Transverse colon (tissue), 3 donors: ENCODE data around the gene ARHGAP10.

Source experiments
- EP300 ChIP-seq: sonication (generic); formaldehyde crosslinking; IDR thresholded peaks from one replicate; pipeline ENCODE4 v1.6.1; 2017; ENCODE audit warnings: antibody characterized with exemption, low read depth
- POLR2A ChIP-seq: fragments of 450-650 bp; IDR thresholded peaks from one replicate; pipeline ENCODE4 v1.6.1; 2016; ENCODE audit warnings: antibody characterized with exemption, mild to moderate bottlenecking, moderate library complexity
- TF ChIP-seq, protein P1 (sequence below), 5 experiments: fragments of 200-600 bp in 3 of 5; fragments of 450-650 bp in 2 of 5; sonication (generic) in 3 of 5; IDR thresholded peaks; 1 replicate in 2 of 5; 2 replicates in 3 of 5; pipeline ENCODE4 v1.5.1; 2016 to 2017; ENCODE audit warnings: antibody characterized with exemption in 5 of 5, inconsistent platforms in 3 of 5, mild to moderate bottlenecking in 2 of 5, moderate library complexity in 1 of 5

DNA sequence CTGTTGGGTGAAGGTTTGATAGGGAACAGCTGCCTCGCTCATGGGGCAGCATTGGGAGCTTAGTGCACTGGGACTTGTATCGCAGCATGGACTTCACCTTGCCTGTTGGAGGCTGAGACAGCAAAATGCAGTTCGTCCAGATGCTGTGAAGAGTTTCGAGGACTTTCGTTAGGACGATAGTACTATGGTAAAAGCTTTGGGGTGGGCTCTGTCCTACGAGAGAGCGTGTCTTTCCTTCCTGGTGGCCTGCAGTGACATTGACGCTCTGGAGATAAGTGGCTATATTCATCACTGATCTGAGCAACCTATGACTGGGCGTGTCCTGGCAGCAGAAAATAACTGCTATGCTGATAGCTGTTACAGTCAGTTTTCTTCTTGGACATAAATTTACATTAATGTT, 44.8 kb downstream of the ARHGAP10 start:
- TF ChIP-seq, protein P1, sequence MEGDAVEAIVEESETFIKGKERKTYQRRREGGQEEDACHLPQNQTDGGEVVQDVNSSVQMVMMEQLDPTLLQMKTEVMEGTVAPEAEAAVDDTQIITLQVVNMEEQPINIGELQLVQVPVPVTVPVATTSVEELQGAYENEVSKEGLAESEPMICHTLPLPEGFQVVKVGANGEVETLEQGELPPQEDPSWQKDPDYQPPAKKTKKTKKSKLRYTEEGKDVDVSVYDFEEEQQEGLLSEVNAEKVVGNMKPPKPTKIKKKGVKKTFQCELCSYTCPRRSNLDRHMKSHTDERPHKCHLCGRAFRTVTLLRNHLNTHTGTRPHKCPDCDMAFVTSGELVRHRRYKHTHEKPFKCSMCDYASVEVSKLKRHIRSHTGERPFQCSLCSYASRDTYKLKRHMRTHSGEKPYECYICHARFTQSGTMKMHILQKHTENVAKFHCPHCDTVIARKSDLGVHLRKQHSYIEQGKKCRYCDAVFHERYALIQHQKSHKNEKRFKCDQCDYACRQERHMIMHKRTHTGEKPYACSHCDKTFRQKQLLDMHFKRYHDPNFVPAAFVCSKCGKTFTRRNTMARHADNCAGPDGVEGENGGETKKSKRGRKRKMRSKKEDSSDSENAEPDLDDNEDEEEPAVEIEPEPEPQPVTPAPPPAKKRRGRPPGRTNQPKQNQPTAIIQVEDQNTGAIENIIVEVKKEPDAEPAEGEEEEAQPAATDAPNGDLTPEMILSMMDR (IDR thresholded peaks at IDR 0.05): no peak
- TF ChIP-seq EP300 (no peak), POLR2A (no peak)
